Activated T-cell treated with anti-CD3 and anti-CD28 coated beads, Interleukin-2, amount 50 U/mL, for 4 hours (primary cell): Measurements from ENCODE around the gene NOP16. TPM values are rescaled to one million over a fixed set of nuclear protein-coding genes. Genes with fewer than 3 reads are reported as not detected.

ENCODE experiments used
- ATAC-seq, 2 donors: fragments of 200-7000 bp; cut with Tn5 transposase; one replicate each; pipeline ENCODE4 v1.10.0; 2021
- DNase-seq: peaks from one replicate; pipeline ENCODE4 v3.0.0-alpha.2; 2020
- H3K27me3 Mint-ChIP-seq: one replicate; pipeline ENCODE4 v1.8.0; 2021; ENCODE audit warnings: low read depth, mixed read lengths
- H3K36me3 Mint-ChIP-seq: one replicate; pipeline ENCODE4 v1.8.0; 2022; ENCODE audit warnings: mixed read lengths; ENCODE audit not compliant: insufficient read depth
- H3K4me1 Mint-ChIP-seq: one replicate; pipeline ENCODE4 v1.8.0; 2021; ENCODE audit warnings: low read depth, mixed read lengths
- H3K4me3 Mint-ChIP-seq: one replicate; pipeline ENCODE4 v1.8.0; 2021; ENCODE audit warnings: mild to moderate bottlenecking, moderate library complexity, mixed read lengths
- H3K9me3 Mint-ChIP-seq: one replicate; pipeline ENCODE4 v1.8.0; 2021; ENCODE audit warnings: mixed read lengths
- total RNA-seq, 3 donors: library from RNA; stranded (reverse); gene quantifications; one replicate each; pipeline ENCODE4 v1.2.1, GENCODE V29; 2021

The NOP16 gene
- total RNA-seq, 3 donors from 2014 or later = 247 to 262 (median 255) TPM

- Mint-ChIP-seq H3K9me3 (no peaks in the 10 kb centered on the region), H3K27me3 (no peaks in the 10 kb centered on the region), H3K4me3 (peak overlapping the region; percentile 42)
Observed at GRCh38 chr5:176384991-176385390, 3.4 kb downstream of the NOP16 start.

GRCh38 chr5:176384366-176384930, 4.0 kb downstream of the NOP16 start:
- no peak overlapping the region for H3K4me3 Mint-ChIP-seq
- ATAC-seq = no peak
- peaks cover 30% of the 10 kb centered on the region for H3K4me1 Mint-ChIP-seq
- peaks cover 52% of the 10 kb centered on the region for H3K36me3 Mint-ChIP-seq
- no peaks in the 10 kb centered on the region for H3K27me3 Mint-ChIP-seq
- no peaks in the 10 kb centered on the region for H3K9me3 Mint-ChIP-seq
- no peak for DNase-seq

More at GRCh38 chr5:176384991-176385390, 3.4 kb downstream of the NOP16 start:
- no peak for DNase-seq
- ATAC-seq = no peak
- H3K4me1 Mint-ChIP-seq = peaks cover 31% of the 10 kb centered on the region
- peaks cover 47% of the 10 kb centered on the region for H3K36me3 Mint-ChIP-seq

GRCh38 chr5:176383961-176384360, 4.4 kb downstream of the NOP16 start:
- no peak for ATAC-seq
- H3K9me3 Mint-ChIP-seq = no peaks in the 10 kb centered on the region
- no peak overlapping the region for H3K4me3 Mint-ChIP-seq
- H3K27me3 Mint-ChIP-seq = no peaks in the 10 kb centered on the region
- H3K36me3 Mint-ChIP-seq = peaks cover 53% of the 10 kb centered on the region
- DNase-seq = no peak
- peaks cover 30% of the 10 kb centered on the region for H3K4me1 Mint-ChIP-seq

- Mint-ChIP-seq H3K4me1 (peaks cover 30% of the 10 kb centered on the region), H3K4me3 (no peak overlapping the region), H3K36me3 (peaks cover 53% of the 10 kb centered on the region), H3K27me3 (no peaks in the 10 kb centered on the region), H3K9me3 (no peaks in the 10 kb centered on the region)
- ATAC-seq (no peak), DNase-seq (no peak)
Observed at GRCh38 chr5:176383248-176383905, 5.0 kb downstream of the NOP16 start.

GRCh38 chr5:176382721-176383120, 5.7 kb downstream of the NOP16 start:
- no peaks in the 10 kb centered on the region for H3K27me3 Mint-ChIP-seq

GRCh38 chr5:176381979-176382378, 6.4 kb downstream of the NOP16 start:
- Mint-ChIP-seq H3K4me1 (peaks cover 21% of the 10 kb centered on the region), H3K36me3 (peaks cover 48% of the 10 kb centered on the region), H3K4me3 (no peak overlapping the region), H3K9me3 (no peaks in the 10 kb centered on the region), H3K27me3 (no peaks in the 10 kb centered on the region)
- DNase-seq = no peak
- no peak for ATAC-seq

More at GRCh38 chr5:176382721-176383120, 5.7 kb downstream of the NOP16 start:
- peaks cover 27% of the 10 kb centered on the region for H3K4me1 Mint-ChIP-seq
- no peaks in the 10 kb centered on the region for H3K9me3 Mint-ChIP-seq
- peaks cover 53% of the 10 kb centered on the region for H3K36me3 Mint-ChIP-seq
- no peak overlapping the region for H3K4me3 Mint-ChIP-seq
- ATAC-seq (no peak), DNase-seq (no peak)

GRCh38 chr5:176381423-176381822, 7.0 kb downstream of the NOP16 start:
- Mint-ChIP-seq H3K36me3 (peaks cover 43% of the 10 kb centered on the region), H3K4me1 (peaks cover 16% of the 10 kb centered on the region)

GRCh38 chr5:176379881-176380280, 8.5 kb downstream of the NOP16 start:
- no peak for DNase-seq
- no peaks in the 10 kb centered on the region for H3K9me3 Mint-ChIP-seq
- no peak for ATAC-seq
- H3K27me3 Mint-ChIP-seq = no peaks in the 10 kb centered on the region
- H3K36me3 Mint-ChIP-seq = peaks cover 36% of the 10 kb centered on the region
- H3K4me3 Mint-ChIP-seq = no peak overlapping the region
- H3K4me1 Mint-ChIP-seq = peaks cover 2% of the 10 kb centered on the region

More at GRCh38 chr5:176381423-176381822, 7.0 kb downstream of the NOP16 start:
- Mint-ChIP-seq H3K27me3 (no peaks in the 10 kb centered on the region), H3K9me3 (no peaks in the 10 kb centered on the region), H3K4me3 (no peak overlapping the region)
- no peak for DNase-seq
- ATAC-seq = no peak

GRCh38 chr5:176373100-176373818, 15.1 kb downstream of the NOP16 start:
- Mint-ChIP-seq H3K4me3 (no peak overlapping the region), H3K9me3 (no peaks in the 10 kb centered on the region), H3K27me3 (no peaks in the 10 kb centered on the region), H3K4me1 (no peaks in the 10 kb centered on the region), H3K36me3 (peaks cover 14% of the 10 kb centered on the region)
- ATAC-seq (no peak), DNase-seq (no peak)

- Mint-ChIP-seq H3K9me3 (no peaks in the 10 kb centered on the region), H3K36me3 (peaks cover 23% of the 10 kb centered on the region), H3K27me3 (no peaks in the 10 kb centered on the region), H3K4me3 (no peak overlapping the region), H3K4me1 (peaks cover 4% of the 10 kb centered on the region)
- DNase-seq (no peak), ATAC-seq (no peak)
Observed at GRCh38 chr5:176371621-176372539, 16.5 kb downstream of the NOP16 start.

- H3K4me3 Mint-ChIP-seq = no peak overlapping the region
- H3K27me3 Mint-ChIP-seq = no peaks in the 10 kb centered on the region
- no peak for DNase-seq
- no peaks in the 10 kb centered on the region for H3K9me3 Mint-ChIP-seq
- peaks cover 21% of the 10 kb centered on the region for H3K36me3 Mint-ChIP-seq
- H3K4me1 Mint-ChIP-seq = peaks cover 8% of the 10 kb centered on the region
- ATAC-seq = no peak
Observed at GRCh38 chr5:176369934-176370711, 18.3 kb downstream of the NOP16 start.

GRCh38 chr5:176368726-176369125, 19.7 kb downstream of the NOP16 start:
- Mint-ChIP-seq H3K9me3 (no peaks in the 10 kb centered on the region), H3K4me1 (peaks cover 10% of the 10 kb centered on the region), H3K27me3 (no peaks in the 10 kb centered on the region), H3K36me3 (peaks cover 21% of the 10 kb centered on the region), H3K4me3 (no peak overlapping the region)
- no peak for ATAC-seq
- DNase-seq = no peak

GRCh38 chr5:176366232-176366894, 22.0 kb downstream of the NOP16 start:
- no peaks in the 10 kb centered on the region for H3K9me3 Mint-ChIP-seq
- peaks cover 19% of the 10 kb centered on the region for H3K4me1 Mint-ChIP-seq

More at GRCh38 chr5:176366232-176366894, 22.0 kb downstream of the NOP16 start:
- ATAC-seq = no peak
- Mint-ChIP-seq H3K4me3 (peak overlapping the region; percentile 81), H3K27me3 (no peaks in the 10 kb centered on the region), H3K36me3 (peaks cover 18% of the 10 kb centered on the region)
- DNase-seq = no peak
